B cell (primary cell): Measurements from ENCODE around the gene API5. TPM values are rescaled to one million over a fixed set of nuclear protein-coding genes. Genes with fewer than 3 reads are reported as not detected.

ENCODE experiments used
- ATAC-seq: fragments of 200-7000 bp; cut with Tn5 transposase; one replicate; pipeline ENCODE4 v1.10.0; 2021; ENCODE audit warnings: low read depth, mild to moderate bottlenecking, moderate number of reproducible peaks, moderate library complexity
- CTCF ChIA-PET: fragments of 350-600 bp; sonication (Branson Sonifier 250); formaldehyde crosslinking; loops from one replicate; lab custom pipeline; 2021; ENCODE audit warnings: antibody characterized with exemption, inconsistent platforms; lab: Charles Lee
- POLR2A ChIA-PET: fragments of 350-600 bp; sonication (Branson Sonifier 250); formaldehyde crosslinking; loops from one replicate; lab custom pipeline; 2021; ENCODE audit warnings: antibody characterized with exemption; lab: Charles Lee
- DNase-seq: peaks from one replicate; pipeline ENCODE4 v3.0.0; 2013
- H2AFZ ChIP-seq: 2 replicates; pipeline ENCODE4 v1.6.1; 2012; ENCODE audit warnings: mild to moderate bottlenecking, low read depth, low read length; ENCODE audit not compliant: insufficient read depth, poor library complexity, severe bottlenecking
- H3K27ac ChIP-seq, 2 donors: 1 replicate in 1 of 2; 2 replicates in 1 of 2; pipeline ENCODE4 v1.5.1; 2012 to 2013; ENCODE audit warnings: low read length in 2 of 2, mild to moderate bottlenecking in 2 of 2, moderate library complexity in 1 of 2
- H3K27me3 ChIP-seq, 4 experiments: fragments of 200-600 bp in 1 of 4; sonication (generic) in 1 of 4; replicated peaks in 1 of 4; 1 replicate in 2 of 4; 2 replicates in 2 of 4; pipeline versions ENCODE4 v1.6.1 to v1.7.0; 2013 to 2016; ENCODE audit warnings: low read length in 3 of 4, mild to moderate bottlenecking in 2 of 4, mixed read lengths in 1 of 4, moderate library complexity in 1 of 4; ENCODE audit not compliant: insufficient read depth in 4 of 4, control insufficient read depth in 3 of 4; ENCODE audit errors: control extremely low read depth in 1 of 4
- H3K36me3 ChIP-seq, 2 experiments: replicated peaks in 1 of 2; 1 replicate in 1 of 2; 2 replicates in 1 of 2; pipeline versions ENCODE4 v1.6.1 to v1.7.1; 2013; ENCODE audit warnings: low read length in 1 of 2; ENCODE audit not compliant: insufficient read depth in 2 of 2, control insufficient read depth in 1 of 2; ENCODE audit errors: control extremely low read depth in 1 of 2, extremely low read depth in 1 of 2
- H3K4me1 ChIP-seq, 2 donors: fragments of 200-600 bp in 1 of 2; sonication (generic) in 1 of 2; 1 replicate in 1 of 2; 2 replicates in 1 of 2; pipeline versions ENCODE4 v1.5.1 to v1.6.1; 2013 to 2017; ENCODE audit warnings: low read length in 2 of 2; ENCODE audit not compliant: control insufficient read depth in 2 of 2, insufficient read depth in 2 of 2
- H3K4me2 ChIP-seq: replicated peaks from 2 replicates; pipeline ENCODE3; 2012; ENCODE audit warnings: mild to moderate bottlenecking, low read depth, low read length; ENCODE audit not compliant: poor library complexity, severe bottlenecking
- H3K4me3 ChIP-seq, 5 experiments: fragments of 200-600 bp in 1 of 5; sonication (generic) in 1 of 5; 1 replicate in 3 of 5; 2 replicates in 2 of 5; pipeline versions ENCODE4 v1.5.1 to v1.7.0; 2011 to 2016; ENCODE audit warnings: low read length in 4 of 5, mild to moderate bottlenecking in 4 of 5, low read depth in 2 of 5, control low read depth in 1 of 5, moderate library complexity in 1 of 5; ENCODE audit not compliant: insufficient read depth in 1 of 5; ENCODE audit errors: control extremely low read depth in 1 of 5, extremely low read depth in 1 of 5
- H3K79me2 ChIP-seq: fragments of 200-600 bp; sonication (generic); one replicate; pipeline ENCODE4 v1.6.0; 2016; ENCODE audit warnings: low read length; ENCODE audit not compliant: control insufficient read depth, insufficient read depth
- H3K9ac ChIP-seq: fragments of 200-600 bp; sonication (generic); 2 replicates; pipeline ENCODE4 v1.6.1; 2017; ENCODE audit warnings: mild to moderate bottlenecking, low read length, moderate library complexity
- H3K9me3 ChIP-seq, 3 donors: one replicate each; pipeline versions ENCODE4 v1.6.1 to v1.7.1; 2013; ENCODE audit warnings: low read length in 2 of 3; ENCODE audit not compliant: control insufficient read depth in 2 of 3, insufficient read depth in 1 of 3; ENCODE audit errors: control extremely low read depth in 1 of 3
- H4K20me1 ChIP-seq: 2 replicates; pipeline ENCODE4 v1.6.0; 2012; ENCODE audit warnings: mild to moderate bottlenecking, low read length; ENCODE audit not compliant: insufficient read depth, control insufficient read depth, poor library complexity, severe bottlenecking
- H3K27ac Mint-ChIP-seq: one replicate; pipeline ENCODE4 v1.8.0; 2021; ENCODE audit warnings: mixed read lengths
- H3K27me3 Mint-ChIP-seq: one replicate; pipeline ENCODE4 v1.8.0; 2021; ENCODE audit warnings: mixed read lengths
- H3K4me1 Mint-ChIP-seq: one replicate; pipeline ENCODE4 v1.8.0; 2021; ENCODE audit warnings: mixed read lengths
- H3K4me3 Mint-ChIP-seq: one replicate; pipeline ENCODE4 v1.8.0; 2021; ENCODE audit warnings: mixed read lengths
- H3K9me3 Mint-ChIP-seq: one replicate; pipeline ENCODE4 v1.8.0; 2022; ENCODE audit warnings: mixed read lengths; ENCODE audit not compliant: insufficient read depth
- EZH2 ChIP-seq: IDR thresholded peaks from 2 replicates; pipeline ENCODE4 v1.6.1; 2012; ENCODE audit warnings: borderline replicate concordance, low read depth, mild to moderate bottlenecking, moderate library complexity, low read length; ENCODE audit not compliant: insufficient read depth, poor library complexity, severe bottlenecking
- WGBS: methylation state at CpG from one replicate; pipeline ENCODE4 v1.1.5; 2013; ENCODE audit warnings: missing lambda C conversion rate; ENCODE audit not compliant: insufficient coverage; 5-methylcytosine and 5-hydroxymethylcytosine counted together
- intact Hi-C: fragments of 100-400 bp; cut with micrococcal nuclease; formaldehyde crosslinking; loops from one replicate; pipeline ENCODE4 v1.10.0; 2022
- polyA plus RNA-seq: library from polyadenylated mRNA; depleted of rRNA; stranded (reverse); fragments of >200 nt; gene quantifications from 2 replicates; pipeline ENCODE4 v1.2.3, GENCODE V29; 2012
- total RNA-seq, 2 donors: library from RNA; stranded (reverse); fragments of 120-200 nt in 1 of 2; gene quantifications; 1 replicate in 1 of 2; 2 replicates in 1 of 2; pipeline versions ENCODE4 v1.2.3 to v1.2.4, GENCODE V29; 2013 to 2022
- TF ChIP-seq, protein P1 (sequence below): fragments of 200-600 bp; IDR thresholded peaks from one replicate; pipeline ENCODE4 v1.8.0; 2022; ENCODE audit warnings: antibody characterized with exemption, mild to moderate bottlenecking

Gene API5
- total and polyA plus RNA-seq, 2 donors (not counting 1 experiment from before 2014, with no cell fraction given) = 16.6 to 94.7 TPM

DNA sequence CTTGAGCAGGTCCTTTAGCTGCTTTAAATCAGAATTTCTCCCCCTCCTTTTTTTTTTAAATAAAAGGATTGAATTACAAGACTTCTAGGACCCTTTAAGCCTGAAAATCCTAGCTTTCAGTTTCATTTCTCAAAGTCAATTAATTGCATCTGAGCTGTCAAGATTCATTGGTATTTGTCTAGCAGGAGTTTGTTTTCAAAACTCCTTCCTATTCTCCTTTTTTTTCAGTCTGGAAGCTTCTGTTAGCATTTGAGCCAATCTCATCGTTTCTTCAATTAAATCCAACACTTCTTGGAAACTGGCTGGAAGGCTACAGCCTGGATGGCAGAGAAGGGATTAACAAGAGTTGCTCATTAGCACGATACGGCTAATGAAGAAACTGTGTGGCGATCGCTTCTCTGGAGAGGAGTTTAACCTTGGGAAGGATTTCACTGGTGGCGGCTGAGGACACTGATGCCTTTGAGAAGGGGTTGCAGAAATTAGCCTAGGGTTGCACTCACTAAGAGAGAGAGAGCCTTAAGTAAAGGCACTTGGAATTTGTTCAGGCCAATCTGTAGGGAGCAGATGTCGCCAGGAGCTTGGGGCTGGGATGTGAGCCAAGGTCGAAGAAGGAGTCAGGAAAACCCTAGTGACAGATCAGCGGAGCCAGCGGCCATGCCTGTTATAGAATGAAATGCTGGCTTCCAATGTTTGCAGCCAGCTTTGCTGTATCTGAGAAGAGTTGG, 43.8 kb upstream of the API5 start:
- TF ChIP-seq, protein P1, sequence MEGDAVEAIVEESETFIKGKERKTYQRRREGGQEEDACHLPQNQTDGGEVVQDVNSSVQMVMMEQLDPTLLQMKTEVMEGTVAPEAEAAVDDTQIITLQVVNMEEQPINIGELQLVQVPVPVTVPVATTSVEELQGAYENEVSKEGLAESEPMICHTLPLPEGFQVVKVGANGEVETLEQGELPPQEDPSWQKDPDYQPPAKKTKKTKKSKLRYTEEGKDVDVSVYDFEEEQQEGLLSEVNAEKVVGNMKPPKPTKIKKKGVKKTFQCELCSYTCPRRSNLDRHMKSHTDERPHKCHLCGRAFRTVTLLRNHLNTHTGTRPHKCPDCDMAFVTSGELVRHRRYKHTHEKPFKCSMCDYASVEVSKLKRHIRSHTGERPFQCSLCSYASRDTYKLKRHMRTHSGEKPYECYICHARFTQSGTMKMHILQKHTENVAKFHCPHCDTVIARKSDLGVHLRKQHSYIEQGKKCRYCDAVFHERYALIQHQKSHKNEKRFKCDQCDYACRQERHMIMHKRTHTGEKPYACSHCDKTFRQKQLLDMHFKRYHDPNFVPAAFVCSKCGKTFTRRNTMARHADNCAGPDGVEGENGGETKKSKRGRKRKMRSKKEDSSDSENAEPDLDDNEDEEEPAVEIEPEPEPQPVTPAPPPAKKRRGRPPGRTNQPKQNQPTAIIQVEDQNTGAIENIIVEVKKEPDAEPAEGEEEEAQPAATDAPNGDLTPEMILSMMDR = no peak
- TF ChIP-seq EZH2 = no peak
- whole genome bisulfite sequencing = 91% methylated on average over 9 of the region's 10 CpGs
- H3K36me3 ChIP-seq = no peaks in the 10 kb centered on the region
- H4K20me1 ChIP-seq = no peaks in the 10 kb centered on the region
- peaks cover 18% of the 10 kb centered on the region for H3K27me3 Mint-ChIP-seq
- H3K4me2 ChIP-seq = no peak overlapping the region
- H3K27ac Mint-ChIP-seq = no peak overlapping the region
- no peak overlapping the region for H3K4me3 ChIP-seq
- no peak overlapping the region for H3K4me3 Mint-ChIP-seq
- no peak overlapping the region for H3K9ac ChIP-seq
- no peaks in the 10 kb centered on the region for H3K9me3 Mint-ChIP-seq
- no peak for DNase-seq
- no peak overlapping the region for H2AFZ ChIP-seq
- H3K27me3 ChIP-seq = no peaks in the 10 kb centered on the region
- no peaks in the 10 kb centered on the region for H3K79me2 ChIP-seq
- no peak for ATAC-seq
- no peaks in the 10 kb centered on the region for H3K4me1 ChIP-seq
- intact Hi-C loops = no loop called here
- no peak overlapping the region for H3K27ac ChIP-seq
- peaks cover 0 to 3% (median 0%) of the 10 kb centered on the region in 3 donors for H3K9me3 ChIP-seq
- H3K4me1 Mint-ChIP-seq = no peaks in the 10 kb centered on the region
- ChIA-PET POLR2A (no interaction called here), CTCF (no interaction called here)

DNA sequence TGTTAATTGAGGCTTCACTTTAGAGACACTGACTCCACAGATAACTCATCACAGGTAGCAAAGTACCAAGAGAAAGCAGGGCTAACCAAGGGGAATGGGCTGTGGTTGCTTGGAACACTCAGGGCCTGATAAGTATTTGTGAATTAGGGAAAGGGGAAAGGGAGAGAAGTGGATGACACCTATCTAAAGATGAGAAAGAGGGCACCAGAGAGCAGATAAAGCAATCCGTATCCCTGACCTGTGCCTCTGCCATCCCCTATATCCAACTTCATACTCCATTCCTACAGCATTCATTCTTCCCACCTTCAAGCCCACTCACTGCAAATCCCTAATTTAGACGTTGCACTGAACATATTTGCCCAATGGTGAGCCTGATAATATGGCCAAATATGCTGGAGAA, 43.0 kb upstream of the API5 start:
- H3K4me3 Mint-ChIP-seq = no peak overlapping the region
- H3K9me3 Mint-ChIP-seq = peaks cover under 1% of the 10 kb centered on the region
- POLR2A ChIA-PET = no interaction called here
- H3K27me3 Mint-ChIP-seq = peaks cover 18% of the 10 kb centered on the region
- H3K27me3 ChIP-seq = no peaks in the 10 kb centered on the region
- CTCF ChIA-PET = no interaction called here
- DNase-seq (no peak), ATAC-seq (no peak)
- intact Hi-C loops = no loop called here
- H3K9ac ChIP-seq = no peak overlapping the region
- H3K4me3 ChIP-seq = no peak overlapping the region
- H3K4me1 Mint-ChIP-seq = no peaks in the 10 kb centered on the region
- 60% methylated on average over 1 of the region's 2 CpGs for WGBS
- H2AFZ ChIP-seq = no peak overlapping the region
- no peak overlapping the region for H3K27ac ChIP-seq
- H3K9me3 ChIP-seq = peaks cover 0 to 5% (median 0%) of the 10 kb centered on the region in 3 donors
- no peaks in the 10 kb centered on the region for H3K79me2 ChIP-seq
- no peaks in the 10 kb centered on the region for H4K20me1 ChIP-seq
- H3K27ac Mint-ChIP-seq = no peak overlapping the region
- H3K4me2 ChIP-seq = no peak overlapping the region
- no peaks in the 10 kb centered on the region for H3K4me1 ChIP-seq
- TF ChIP-seq EZH2 = no peak
- TF ChIP-seq, protein P1 = no peak
- no peaks in the 10 kb centered on the region for H3K36me3 ChIP-seq
